ENCODE data around the gene MTX1.

GRCh38 chr1:155223047-155223446 lies 14.6 kb downstream of the MTX1 start:
- TF ChIP-seq, protein P1, sequence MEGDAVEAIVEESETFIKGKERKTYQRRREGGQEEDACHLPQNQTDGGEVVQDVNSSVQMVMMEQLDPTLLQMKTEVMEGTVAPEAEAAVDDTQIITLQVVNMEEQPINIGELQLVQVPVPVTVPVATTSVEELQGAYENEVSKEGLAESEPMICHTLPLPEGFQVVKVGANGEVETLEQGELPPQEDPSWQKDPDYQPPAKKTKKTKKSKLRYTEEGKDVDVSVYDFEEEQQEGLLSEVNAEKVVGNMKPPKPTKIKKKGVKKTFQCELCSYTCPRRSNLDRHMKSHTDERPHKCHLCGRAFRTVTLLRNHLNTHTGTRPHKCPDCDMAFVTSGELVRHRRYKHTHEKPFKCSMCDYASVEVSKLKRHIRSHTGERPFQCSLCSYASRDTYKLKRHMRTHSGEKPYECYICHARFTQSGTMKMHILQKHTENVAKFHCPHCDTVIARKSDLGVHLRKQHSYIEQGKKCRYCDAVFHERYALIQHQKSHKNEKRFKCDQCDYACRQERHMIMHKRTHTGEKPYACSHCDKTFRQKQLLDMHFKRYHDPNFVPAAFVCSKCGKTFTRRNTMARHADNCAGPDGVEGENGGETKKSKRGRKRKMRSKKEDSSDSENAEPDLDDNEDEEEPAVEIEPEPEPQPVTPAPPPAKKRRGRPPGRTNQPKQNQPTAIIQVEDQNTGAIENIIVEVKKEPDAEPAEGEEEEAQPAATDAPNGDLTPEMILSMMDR (conservative IDR thresholded peaks at IDR 0.05): no peak
- no peak for TF ChIP-seq ZFX (IDR thresholded peaks at IDR 0.05)

All from C4-2B (cell line).